GM19193 (cell line): ENCODE results near the gene SCN7A.

Source experiments
- POLR2A ChIP-seq: IDR thresholded peaks from 4 replicates; pipeline ENCODE4 v1.6.1; 2011; ENCODE audit not compliant: insufficient read depth, insufficient read length; ENCODE audit errors: extremely low read depth

Gene SCN7A

DNA sequence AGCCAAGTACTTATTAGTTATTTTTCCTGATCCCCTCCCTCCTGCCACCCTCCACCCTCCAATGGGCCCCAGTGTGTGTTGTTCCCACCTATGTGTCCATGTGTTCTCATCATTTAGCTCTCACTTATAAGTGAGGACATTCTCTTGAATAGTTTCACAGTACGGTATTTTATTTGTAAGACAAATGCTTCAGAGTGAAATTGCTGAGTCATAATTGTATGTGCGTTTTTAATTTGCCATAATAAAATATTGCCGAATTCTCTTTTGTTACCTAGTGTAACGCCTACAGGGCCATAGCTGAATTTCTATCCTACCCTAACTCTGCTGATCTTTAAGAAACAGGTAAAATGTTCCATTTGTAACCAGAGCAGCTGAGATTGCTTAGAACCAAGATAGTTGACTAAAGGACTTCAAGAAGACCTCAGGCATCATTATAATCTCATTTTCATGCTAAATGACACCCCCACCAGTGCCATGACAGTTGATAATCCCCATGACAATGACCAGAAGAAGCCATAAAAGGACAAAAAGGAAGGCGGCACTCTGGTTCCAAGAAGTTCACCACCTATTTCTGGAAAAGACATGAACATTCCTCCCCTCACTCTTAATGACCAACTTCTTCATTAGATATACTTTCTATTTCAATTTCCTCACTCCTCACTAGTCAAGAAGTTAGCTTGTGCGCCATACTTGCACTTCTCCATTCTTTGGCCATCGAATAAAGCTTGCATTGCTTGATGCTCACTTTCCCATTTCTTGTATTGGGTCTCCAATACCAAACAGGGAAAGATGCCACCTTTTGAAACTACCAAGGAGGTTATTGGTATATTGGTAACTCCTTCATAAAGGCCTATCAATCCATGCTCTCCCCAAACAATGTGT, 136.7 kb downstream of the SCN7A start:
- no peak for TF ChIP-seq POLR2A
